GM18511 (cell line): Measurements from ENCODE around the gene RANBP3.
"Not testable (repeated sequence)": the region's sequence is repeated elsewhere in the genome, so short reads cannot be mapped to it uniquely, and the experiment has no call there.

Experiments
- ATAC-seq: cut with Tn5 transposase; IDR thresholded peaks from one replicate; pipeline ENCODE4 v1.9.1; 2021; ENCODE audit warnings: mild to moderate bottlenecking, moderate library complexity; ENCODE audit not compliant: unreplicated experiment

Gene RANBP3, protein sequence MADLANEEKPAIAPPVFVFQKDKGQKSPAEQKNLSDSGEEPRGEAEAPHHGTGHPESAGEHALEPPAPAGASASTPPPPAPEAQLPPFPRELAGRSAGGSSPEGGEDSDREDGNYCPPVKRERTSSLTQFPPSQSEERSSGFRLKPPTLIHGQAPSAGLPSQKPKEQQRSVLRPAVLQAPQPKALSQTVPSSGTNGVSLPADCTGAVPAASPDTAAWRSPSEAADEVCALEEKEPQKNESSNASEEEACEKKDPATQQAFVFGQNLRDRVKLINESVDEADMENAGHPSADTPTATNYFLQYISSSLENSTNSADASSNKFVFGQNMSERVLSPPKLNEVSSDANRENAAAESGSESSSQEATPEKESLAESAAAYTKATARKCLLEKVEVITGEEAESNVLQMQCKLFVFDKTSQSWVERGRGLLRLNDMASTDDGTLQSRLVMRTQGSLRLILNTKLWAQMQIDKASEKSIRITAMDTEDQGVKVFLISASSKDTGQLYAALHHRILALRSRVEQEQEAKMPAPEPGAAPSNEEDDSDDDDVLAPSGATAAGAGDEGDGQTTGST

DNA sequence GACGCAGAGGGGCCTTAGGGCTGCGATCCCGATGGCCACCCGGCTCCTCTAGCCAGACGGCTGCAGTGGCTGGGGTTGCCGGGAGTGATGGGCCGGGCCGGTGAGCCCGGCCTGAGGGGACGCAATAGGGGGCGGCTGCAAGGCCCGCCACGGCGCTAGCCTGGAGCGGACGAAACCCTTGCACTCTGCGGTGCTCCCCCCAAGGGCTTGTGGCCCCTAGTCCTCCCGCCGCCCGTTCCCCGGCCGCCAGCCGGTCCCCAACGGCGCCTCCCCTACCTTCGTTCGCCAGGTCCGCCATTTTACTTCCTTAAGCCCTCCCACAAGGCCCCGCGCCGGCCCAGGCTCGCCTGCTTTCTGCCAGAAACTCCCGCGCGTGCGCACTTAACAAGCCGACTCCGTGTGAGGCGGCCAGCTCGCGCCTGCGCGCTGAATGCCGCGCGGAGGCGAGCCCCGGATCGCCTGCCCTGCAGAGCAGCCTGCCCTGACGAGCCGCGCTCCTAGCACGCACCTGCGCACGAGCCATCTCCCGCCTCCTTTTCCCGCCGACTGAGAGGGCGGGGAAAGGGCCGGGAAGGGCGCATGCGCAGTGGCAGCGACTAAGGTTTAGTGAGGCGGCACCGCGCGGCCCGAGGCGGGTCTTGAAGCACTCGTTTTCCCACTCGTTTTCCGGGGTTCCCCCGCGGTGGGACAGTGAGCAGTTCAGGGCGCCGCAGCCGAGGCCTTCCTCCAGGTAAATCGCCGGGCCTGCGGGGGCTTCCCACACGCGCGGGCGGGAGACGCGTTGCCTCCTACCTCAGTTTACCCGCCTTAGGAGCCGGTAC, at the start of gene RANBP3:
Gene RANBP3, minus strand, starts transcription at position 356 of the 821 bp plus-strand sequence. Its CDS starts 58 bp downstream, at position 298.
- peak; percentile 88 for ATAC-seq

DNA sequence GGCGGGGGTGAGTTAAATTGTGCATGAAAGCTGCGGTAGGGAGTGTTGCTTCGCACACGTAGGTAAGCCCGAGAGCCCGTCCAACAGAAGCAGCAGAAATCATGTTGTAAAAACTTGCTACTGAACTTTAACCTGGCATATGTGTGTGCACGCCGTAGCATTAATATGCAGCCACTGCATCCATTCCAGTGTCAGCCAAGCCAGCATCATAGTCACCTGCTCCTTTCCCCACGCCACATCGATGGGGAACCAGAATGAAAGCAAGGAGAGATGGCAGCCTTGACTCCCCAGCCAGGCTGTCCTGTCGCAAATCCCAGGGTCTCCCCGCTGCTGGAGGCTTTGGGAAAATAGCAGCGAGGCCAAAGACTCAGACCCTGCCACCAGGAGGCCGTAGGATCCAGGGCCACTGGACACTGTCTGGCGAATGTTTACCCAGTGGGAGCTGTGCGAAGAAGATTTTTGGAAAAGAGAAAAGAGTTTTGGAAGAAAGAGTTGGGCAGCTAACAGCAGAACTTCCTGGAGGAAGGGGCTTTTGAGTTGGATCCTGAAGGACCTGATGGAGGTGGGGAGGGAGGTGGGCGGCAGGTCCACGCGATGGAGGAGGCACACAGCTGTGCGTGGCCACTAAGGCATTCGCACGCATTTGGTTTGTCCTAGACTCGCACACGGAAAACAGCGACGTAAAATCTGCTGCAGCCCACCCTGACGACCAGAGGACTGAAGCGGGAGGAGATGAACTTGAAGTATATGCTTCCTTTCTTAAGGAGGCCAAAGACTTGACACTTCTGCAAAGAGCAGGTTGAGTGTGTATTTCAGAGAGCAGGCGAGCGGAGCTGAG, 48.7 kb upstream of the RANBP3 start:
- no peak for ATAC-seq

- ATAC-seq: not testable (repeated sequence)
Measured at GRCh38 chr19:6024756-6025155, 46.8 kb upstream of the RANBP3 start.

DNA sequence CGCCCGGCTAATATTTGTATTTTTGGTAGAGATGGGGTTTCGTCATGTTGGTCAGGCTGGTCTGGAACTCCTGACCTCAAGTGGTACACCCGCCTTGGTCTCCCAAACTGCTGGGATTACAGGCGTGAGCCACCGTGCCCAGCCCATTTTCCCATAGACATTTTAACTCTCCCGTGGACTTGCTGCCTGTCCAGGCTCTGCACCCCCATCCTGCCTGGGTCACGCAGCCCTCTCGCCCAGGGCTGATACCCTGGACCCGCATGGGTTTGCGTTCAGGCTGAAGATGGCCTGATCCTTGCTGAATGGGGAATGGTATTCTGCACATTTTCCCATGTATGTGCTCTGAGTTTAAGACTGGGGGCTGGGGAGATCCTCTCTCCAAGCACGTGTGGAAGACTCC, 46.0 kb upstream of the RANBP3 start:
- no peak for ATAC-seq

- no peak for ATAC-seq
Measured at GRCh38 chr19:6023085-6023682, 45.2 kb upstream of the RANBP3 start.

- ATAC-seq: no peak
Measured at GRCh38 chr19:6022570-6023064, 44.7 kb upstream of the RANBP3 start.

DNA sequence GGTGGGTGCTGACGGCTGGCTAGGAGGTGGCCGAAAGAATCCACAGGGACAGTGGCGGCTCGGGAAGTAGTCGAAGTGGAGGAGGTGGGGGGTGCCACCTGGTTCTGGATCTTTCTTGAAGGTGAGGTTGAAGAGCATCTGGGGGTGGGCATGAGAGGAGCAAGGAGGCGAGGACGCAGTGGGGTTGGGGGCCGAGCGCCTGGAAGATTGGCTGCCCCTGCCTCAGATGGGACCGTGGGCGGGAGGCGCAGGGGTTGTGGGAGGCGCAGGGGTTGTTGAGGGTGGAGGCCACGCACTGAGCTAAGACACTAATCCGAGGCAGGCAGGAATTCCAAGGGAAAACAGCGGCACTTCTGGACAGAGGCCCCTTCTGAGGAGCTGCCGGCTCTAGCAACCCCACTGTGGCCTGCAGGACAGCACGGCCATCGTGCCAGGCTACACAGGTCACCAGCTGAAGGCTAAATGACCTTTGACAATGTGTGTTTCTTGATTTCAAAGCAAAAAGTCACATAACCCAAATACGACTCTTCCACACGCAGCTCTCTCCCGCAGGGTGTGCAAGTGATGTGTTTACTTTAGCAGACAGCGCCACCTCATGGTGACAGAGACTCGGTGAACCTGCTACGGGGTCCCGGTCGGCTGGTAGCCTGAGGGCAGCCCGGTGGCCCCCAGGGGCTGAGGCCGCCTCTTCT, 44.1 kb upstream of the RANBP3 start:
- no peak for ATAC-seq

DNA sequence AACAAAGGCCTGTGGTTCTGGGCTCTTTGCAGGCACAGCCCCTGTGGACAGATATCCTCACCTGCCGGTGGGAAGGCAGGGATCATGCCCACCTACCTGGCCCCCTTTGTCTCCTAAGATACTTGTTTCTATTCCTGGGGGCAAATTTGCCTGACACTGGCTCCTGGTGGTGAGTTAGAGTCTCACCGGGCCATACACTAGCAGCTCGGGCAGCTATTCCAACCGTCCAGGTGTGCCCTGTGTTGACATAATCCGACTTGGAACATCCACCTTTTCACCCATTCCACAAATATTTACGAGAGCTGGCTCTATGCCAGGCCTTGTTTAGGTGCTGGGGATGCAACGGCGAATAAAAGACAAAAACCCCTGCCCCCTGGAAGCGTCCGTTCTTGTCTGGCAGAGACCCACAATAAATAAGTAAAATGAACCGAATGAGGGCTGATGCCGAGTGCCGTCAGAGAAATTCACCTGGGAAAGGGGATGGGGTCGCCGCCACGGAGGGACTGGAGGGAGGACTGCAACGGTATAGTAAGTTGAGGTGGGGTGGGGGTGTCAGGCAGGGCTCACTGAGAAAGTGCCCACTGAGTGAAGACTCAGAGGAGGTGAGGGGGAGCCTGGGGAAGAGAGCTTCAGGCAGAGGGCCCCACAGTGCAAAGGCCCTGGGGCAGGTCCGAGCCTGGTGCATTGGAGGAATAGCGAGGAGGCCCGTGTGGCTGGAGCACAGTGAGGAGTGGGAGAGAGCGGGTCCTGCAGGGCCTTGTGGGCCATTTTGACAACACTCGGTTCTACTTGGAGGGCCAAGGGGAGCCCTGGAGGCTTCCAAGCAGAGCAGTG, 43.2 kb upstream of the RANBP3 start:
- no peak for ATAC-seq

DNA sequence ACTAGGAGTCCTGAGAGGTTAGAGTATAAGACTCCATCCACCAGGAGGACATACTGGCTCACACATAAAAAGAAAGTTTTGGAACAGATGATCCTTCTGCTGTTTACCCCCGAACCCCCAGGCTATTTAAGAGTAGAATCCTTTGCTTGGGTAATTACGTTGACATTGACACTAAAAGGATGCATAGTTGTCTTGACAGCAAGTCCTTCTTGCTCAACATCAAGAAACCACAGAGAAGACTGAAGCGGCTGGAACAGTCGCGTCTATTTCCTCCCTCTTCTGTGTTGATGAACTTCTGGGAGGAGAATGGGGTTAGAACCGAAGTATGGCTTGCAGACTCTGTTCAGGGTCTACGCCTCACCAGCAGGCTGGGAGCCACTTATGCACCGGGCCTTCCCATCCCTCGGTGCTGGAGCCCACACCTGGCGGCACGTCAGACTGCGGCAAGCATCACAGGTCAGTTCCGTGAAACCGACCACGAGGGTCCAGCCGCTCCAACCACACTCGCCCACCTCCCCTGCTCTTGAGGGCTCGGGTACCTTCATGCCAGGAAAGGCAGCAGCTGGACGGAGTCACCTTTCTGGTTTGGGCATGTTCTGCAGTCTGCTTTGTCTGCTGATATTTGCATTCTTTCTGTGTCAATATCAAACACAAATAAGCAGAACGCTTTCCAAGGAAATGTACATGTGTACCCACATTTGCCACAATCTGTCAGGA, 42.4 kb upstream of the RANBP3 start:
- ATAC-seq: no peak

DNA sequence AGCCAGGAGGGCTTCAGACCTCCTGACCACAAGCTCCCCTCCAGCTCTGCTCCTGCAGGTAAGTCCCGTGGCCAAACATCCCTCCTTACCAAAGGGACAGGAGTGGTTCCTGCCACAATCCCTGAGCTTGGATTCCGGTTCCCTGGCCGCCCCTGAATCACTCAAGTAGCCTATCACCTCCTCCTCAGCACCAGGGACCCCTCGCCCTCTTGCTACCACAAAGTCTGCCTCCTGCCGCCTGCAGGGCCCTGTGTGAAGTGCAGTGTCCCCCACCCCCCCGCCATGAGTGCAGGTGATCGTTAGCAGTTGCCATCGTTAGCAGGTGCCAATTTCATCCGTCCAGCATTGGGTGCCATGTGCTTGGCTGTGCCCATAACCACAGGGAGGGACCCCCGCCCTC, 40.8 kb upstream of the RANBP3 start:
- no peak for ATAC-seq

GRCh38 chr19:6017576-6017975, 39.6 kb upstream of the RANBP3 start:
- no peak for ATAC-seq

DNA sequence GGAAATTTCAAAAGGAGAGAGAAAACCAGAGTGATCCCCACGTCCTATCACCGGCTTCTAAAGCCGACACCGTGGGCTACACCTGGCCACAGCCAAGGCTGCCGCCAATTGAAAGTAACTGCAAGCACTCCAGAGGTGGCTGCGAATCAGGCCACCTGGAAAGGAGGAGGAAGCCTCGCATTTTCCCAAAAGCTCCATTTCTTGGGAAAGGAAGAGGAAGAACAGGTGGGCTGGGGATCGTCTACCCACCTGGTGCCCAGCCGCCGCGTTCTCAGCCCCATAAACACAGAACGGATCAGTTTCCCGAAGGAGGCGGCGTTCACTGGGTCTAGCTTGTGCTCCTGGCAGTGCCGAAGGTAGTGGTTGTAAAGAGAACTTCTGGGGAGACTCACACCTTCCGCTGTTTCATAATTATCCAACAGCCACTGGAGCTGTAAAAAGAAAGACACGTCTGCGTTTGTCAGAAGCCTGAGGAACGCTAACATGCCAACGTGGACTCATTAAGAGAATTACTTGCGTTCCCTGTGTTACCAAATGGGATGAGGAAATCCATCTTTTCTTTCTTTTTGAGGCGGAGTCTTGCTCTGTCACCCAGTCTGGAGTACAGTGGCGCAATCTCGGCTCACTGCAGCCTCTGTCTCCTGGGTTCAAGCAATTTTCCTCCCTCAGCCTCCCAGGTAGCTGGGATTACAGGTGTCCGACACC, 38.1 kb upstream of the RANBP3 start:
- no peak for ATAC-seq

DNA sequence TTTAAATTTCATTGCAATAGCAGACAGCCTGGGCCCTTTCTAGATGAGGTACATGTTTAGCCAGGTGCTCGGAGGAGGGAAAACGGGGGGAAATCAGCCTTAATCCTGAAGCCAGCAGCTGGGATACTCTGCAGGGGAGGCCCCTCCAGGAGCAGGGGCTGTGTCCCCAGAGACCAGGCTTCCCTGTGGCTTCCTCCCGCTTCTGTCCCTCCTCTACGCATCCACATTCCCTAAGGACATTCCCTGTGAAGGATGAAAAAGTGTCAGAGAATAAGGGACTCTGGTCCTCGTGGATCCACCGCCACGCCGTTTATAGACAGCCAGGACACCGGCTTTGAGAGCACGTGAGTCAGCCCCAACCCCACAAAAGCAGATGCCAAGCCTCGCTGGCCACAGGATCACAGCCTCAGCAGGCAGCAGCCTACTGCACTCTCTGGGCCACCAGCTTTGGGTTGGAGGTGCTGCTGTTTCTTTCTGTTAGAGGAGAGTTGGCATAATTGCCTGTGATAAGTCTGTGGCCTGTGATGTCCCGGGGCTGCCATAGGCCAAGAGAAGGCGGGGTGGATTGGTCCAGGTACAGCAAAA, 36.7 kb upstream of the RANBP3 start:
- ATAC-seq: no peak

GRCh38 chr19:6012426-6013170, 34.7 kb upstream of the RANBP3 start:
- ATAC-seq: no peak

GRCh38 chr19:6011794-6012193, 33.9 kb upstream of the RANBP3 start:
- no peak for ATAC-seq

- ATAC-seq: no peak
Measured at GRCh38 chr19:6011206-6011605, 33.3 kb upstream of the RANBP3 start.
